Activated naive CD8-positive, alpha-beta T cell treated with anti-CD3 and anti-CD28 coated beads for 36 hours (primary cell): ENCODE results near the gene ECEL1. TPM values are rescaled to one million over a fixed set of nuclear protein-coding genes. Genes with fewer than 3 reads are reported as not detected.
"Not testable (repeated sequence)": the region's sequence is repeated elsewhere in the genome, so short reads cannot be mapped to it uniquely, and the experiment has no call there.

Experiments
- DNase-seq: peaks from one replicate; pipeline ENCODE4 v3.0.0; 2021
- H3K27ac Mint-ChIP-seq: one replicate; pipeline ENCODE4 v1.8.0; 2022; ENCODE audit warnings: mild to moderate bottlenecking, moderate library complexity, mixed read lengths
- H3K27me3 Mint-ChIP-seq: one replicate; pipeline ENCODE4 v1.8.0; 2022; ENCODE audit warnings: mild to moderate bottlenecking, mixed read lengths
- H3K36me3 Mint-ChIP-seq: one replicate; pipeline ENCODE4 v1.8.0; 2021; ENCODE audit warnings: mild to moderate bottlenecking, mixed read lengths
- H3K4me1 Mint-ChIP-seq: one replicate; pipeline ENCODE4 v1.8.0; 2021; ENCODE audit warnings: mixed read lengths
- H3K4me3 Mint-ChIP-seq: one replicate; pipeline ENCODE4 v1.8.0; 2022; ENCODE audit warnings: mild to moderate bottlenecking, moderate library complexity, mixed read lengths
- H3K9me3 Mint-ChIP-seq: one replicate; pipeline ENCODE4 v1.8.0; 2022; ENCODE audit warnings: mixed read lengths
- total RNA-seq, 2 experiments: library from RNA; stranded (reverse); gene quantifications; one replicate each; pipeline ENCODE4 v1.2.3, GENCODE V29; 2021

The ECEL1 gene
- total RNA-seq, 2 experiments from 2014 or later: 0.12 to 0.14 TPM

DNA sequence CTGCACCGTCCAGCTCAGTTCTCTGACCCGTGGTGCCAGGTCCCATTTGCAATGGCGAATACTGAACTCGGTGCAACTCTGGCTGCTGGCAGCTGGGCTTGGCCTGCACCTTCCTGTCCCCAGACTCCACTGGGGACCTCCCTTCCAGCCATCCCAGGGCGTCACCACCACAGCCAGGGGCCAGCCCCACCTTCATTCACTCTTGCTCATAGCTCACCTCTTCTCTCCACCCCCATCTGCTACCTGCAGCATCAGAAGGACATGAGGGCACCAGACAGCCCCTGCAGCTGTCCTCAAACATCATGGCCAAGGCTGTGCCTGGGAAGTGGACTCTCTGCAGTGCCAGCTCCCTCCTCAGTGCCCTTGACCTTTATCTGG, 47.9 kb downstream of the ECEL1 start:
- Mint-ChIP-seq H3K27ac (no peak overlapping the region), H3K9me3 (no peaks in the 10 kb centered on the region), H3K27me3 (no peaks in the 10 kb centered on the region), H3K36me3 (no peaks in the 10 kb centered on the region), H3K4me1 (no peaks in the 10 kb centered on the region), H3K4me3 (no peak overlapping the region)
- DNase-seq: no peak

- no peak overlapping the region for H3K27ac Mint-ChIP-seq
- H3K4me1 Mint-ChIP-seq: no peaks in the 10 kb centered on the region
- no peaks in the 10 kb centered on the region for H3K9me3 Mint-ChIP-seq
- H3K36me3 Mint-ChIP-seq: no peaks in the 10 kb centered on the region
- H3K27me3 Mint-ChIP-seq: no peaks in the 10 kb centered on the region
- no peak overlapping the region for H3K4me3 Mint-ChIP-seq
- no peak for DNase-seq
These were observed 48.5 kb downstream of the ECEL1 start for GRCh38 chr2:232438951-232439757.

DNA sequence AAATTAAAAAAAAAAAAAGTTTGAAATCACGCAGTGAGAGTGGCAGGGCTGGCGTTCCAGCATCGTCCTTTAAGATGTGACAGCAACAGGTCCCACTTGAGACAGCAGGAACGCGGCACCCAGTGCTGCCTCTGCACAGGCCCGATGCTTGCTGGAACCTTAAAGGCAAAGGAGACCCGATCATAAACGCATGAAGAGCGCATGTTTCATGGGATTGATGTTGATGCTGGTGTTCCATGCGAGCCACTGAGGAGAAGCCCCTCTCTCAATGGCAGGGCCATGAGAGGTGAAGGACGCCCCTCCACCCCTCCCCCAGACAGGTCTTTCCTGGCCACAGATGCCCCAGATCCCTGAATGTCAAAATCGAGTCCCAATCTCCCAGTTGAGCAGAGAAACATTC, 49.5 kb downstream of the ECEL1 start:
- Mint-ChIP-seq H3K36me3 (no peaks in the 10 kb centered on the region), H3K4me3 (no peak overlapping the region), H3K27ac (no peak overlapping the region), H3K27me3 (no peaks in the 10 kb centered on the region), H3K9me3 (no peaks in the 10 kb centered on the region), H3K4me1 (no peaks in the 10 kb centered on the region)
- no peak for DNase-seq

GRCh38 chr2:232437195-232437571, 50.5 kb downstream of the ECEL1 start:
- no peak overlapping the region for H3K4me3 Mint-ChIP-seq
- no peaks in the 10 kb centered on the region for H3K36me3 Mint-ChIP-seq
- H3K4me1 Mint-ChIP-seq: no peaks in the 10 kb centered on the region
- H3K27me3 Mint-ChIP-seq: no peaks in the 10 kb centered on the region
- no peak overlapping the region for H3K27ac Mint-ChIP-seq
- no peaks in the 10 kb centered on the region for H3K9me3 Mint-ChIP-seq
- no peak for DNase-seq

DNA sequence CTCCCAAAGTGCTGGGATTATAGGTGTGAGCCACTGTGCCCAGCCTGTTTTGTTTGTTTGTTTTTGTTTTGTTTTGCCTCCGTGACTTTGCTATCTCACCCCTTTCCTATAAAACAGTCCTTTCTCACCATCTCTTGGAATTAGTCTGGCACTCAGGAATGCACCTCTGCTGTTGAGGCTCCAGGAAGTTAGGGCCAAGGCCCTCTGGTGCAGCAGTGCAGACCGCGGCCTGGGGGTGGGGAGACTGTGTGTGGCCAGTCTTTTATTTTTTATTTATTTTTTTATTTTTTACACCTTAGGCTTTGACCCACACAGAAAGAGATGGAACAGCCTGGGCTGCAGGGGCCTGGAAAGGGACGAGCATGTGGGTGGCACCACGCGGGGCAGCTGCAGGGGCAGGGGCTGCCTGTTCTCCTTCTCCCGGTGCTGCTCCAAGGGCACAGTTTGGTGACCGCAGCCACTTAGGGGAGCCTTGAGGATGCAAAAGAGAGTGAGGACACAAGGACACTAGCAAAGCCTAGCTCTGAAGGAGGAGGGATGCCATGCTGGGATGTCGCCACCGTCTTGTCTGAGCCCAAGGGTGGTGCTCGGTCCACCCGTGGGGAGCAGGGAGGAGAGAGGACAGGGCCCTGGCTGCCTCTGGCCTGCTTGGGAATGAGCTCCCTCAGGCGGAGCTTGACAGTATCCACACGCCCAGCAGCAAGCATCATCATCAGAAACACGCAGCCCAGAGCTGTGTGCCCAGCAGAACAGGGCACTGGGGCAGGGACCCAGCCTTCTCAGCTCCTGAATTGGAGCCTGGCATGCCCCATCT, 51.0 kb downstream of the ECEL1 start:
- no peak overlapping the region for H3K4me3 Mint-ChIP-seq
- H3K9me3 Mint-ChIP-seq: no peaks in the 10 kb centered on the region
- H3K27ac Mint-ChIP-seq: no peak overlapping the region
- no peaks in the 10 kb centered on the region for H3K36me3 Mint-ChIP-seq
- DNase-seq: no peak
- no peaks in the 10 kb centered on the region for H3K4me1 Mint-ChIP-seq
- H3K27me3 Mint-ChIP-seq: no peaks in the 10 kb centered on the region

DNA sequence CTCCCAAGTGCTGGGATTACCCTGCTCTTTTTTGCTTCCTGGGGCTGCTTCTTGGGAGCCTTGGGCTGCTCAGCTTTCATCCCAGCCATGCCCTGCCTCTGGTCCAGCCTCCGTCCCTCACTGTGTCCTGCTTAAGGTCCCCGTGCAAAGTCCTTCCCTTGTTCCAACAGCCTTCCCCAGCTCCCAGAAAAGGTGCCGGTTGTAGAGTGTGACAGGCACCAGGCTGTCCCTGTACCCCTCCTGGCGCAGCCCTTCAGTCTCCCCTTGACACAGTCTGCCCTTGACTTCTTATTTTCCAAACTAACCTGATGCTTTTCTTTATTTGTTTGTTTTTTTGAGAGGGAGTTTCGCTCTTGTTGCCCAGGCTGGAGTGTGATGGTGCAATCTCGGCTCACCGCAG, 51.8 kb downstream of the ECEL1 start:
- Mint-ChIP-seq H3K4me1 (no peaks in the 10 kb centered on the region), H3K27ac (no peak overlapping the region), H3K9me3 (no peaks in the 10 kb centered on the region), H3K36me3 (no peaks in the 10 kb centered on the region), H3K4me3 (no peak overlapping the region), H3K27me3 (no peaks in the 10 kb centered on the region)
- DNase-seq: no peak

- Mint-ChIP-seq H3K36me3 (no peaks in the 10 kb centered on the region), H3K4me1 (no peaks in the 10 kb centered on the region), H3K9me3 (no peaks in the 10 kb centered on the region), H3K27me3 (no peaks in the 10 kb centered on the region), H3K27ac (no peak overlapping the region), H3K4me3 (no peak overlapping the region)
- no peak for DNase-seq
These were observed 52.3 kb downstream of the ECEL1 start for GRCh38 chr2:232435375-232435648.

DNA sequence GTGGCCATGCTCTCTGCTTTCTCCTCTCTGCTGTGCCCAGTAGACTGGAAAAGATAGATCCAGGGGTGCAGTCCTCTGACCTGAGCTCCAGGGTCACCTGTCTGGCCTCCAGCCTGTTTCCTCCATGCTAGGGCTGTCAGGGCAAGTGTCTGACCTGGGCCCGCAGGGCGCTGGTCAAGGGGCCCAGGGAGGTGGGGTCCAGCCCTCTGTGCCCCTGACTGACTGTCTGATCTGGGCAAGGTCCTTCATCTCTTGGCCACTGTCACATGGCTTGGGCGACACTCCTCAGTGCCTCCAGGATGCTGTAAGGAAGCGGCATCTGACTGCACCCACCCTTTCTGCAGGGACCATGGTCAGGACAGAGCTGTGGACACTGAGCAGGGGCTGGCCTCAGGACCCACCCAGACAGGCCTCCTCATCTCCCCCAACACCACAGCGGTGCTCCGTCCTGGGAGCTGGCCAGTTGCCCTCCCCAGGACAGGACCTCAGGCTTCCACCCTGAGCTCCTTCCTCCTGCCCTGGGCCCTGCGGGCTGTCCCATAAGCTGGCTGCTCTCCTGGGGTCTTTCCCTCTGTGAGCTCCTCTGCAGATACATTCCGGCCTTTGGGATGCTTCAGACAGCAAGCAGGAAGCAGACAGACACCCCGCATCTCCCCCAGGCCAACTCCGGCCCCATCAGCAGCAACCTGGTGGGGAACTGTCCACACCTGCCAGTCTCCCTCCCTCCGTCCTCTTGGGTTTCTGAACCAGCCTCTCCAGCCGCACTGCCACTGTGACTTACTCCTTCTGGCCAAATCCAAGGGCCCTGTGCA, 52.9 kb downstream of the ECEL1 start:
- Mint-ChIP-seq H3K36me3 (no peaks in the 10 kb centered on the region), H3K4me1 (no peaks in the 10 kb centered on the region), H3K27me3 (no peaks in the 10 kb centered on the region), H3K27ac (no peak overlapping the region), H3K4me3 (no peak overlapping the region), H3K9me3 (no peaks in the 10 kb centered on the region)
- no peak for DNase-seq

DNA sequence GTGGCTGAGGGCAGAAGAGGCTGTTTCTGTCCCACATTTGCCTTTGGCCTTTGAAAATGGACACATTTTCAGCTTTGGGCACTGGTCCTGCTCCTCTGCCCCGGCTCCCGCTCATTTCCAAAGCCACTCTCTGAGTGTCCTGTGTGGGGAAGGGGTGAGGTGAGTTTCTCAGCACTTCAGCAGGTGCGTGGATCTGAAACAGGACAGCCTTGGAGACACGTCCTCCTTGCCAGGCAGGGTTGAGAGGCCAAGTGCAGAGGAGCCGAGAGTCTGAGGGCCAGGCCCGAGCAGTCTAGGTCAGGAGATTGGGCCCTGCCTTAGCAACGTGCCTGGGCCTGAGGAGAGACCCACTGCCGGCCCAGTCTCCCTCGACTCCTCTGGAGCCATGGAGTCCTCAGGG, 53.5 kb downstream of the ECEL1 start:
- DNase-seq: no peak
- H3K36me3 Mint-ChIP-seq: no peaks in the 10 kb centered on the region
- no peak overlapping the region for H3K27ac Mint-ChIP-seq
- no peaks in the 10 kb centered on the region for H3K27me3 Mint-ChIP-seq
- no peaks in the 10 kb centered on the region for H3K9me3 Mint-ChIP-seq
- H3K4me1 Mint-ChIP-seq: no peaks in the 10 kb centered on the region
- H3K4me3 Mint-ChIP-seq: no peak overlapping the region

DNA sequence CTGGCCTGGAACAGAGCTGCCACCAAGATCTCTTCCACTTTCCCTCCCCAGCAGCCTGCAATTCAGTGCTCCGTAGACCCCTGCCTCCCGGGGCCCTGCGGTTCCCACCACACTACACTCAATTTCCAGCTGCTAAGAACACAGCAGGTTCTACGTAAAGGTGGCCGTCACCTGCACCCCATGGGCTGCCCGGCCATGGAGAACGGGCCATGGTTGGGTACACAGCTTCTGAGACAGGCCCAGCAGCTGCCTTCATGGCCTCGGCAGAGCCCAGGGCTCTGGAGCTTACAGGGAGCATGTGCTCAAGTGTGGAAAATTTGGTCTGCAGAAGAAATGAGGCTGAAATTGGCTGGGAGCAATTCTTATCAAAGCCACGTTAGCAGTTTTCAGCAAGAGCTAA, 54.0 kb downstream of the ECEL1 start:
- not testable (repeated sequence) for H3K9me3 Mint-ChIP-seq, H3K27me3 Mint-ChIP-seq, H3K27ac Mint-ChIP-seq, H3K4me3 Mint-ChIP-seq, H3K4me1 Mint-ChIP-seq, DNase-seq, H3K36me3 Mint-ChIP-seq

- Mint-ChIP-seq H3K4me1 (no peaks in the 10 kb centered on the region), H3K4me3 (no peak overlapping the region), H3K27me3 (no peaks in the 10 kb centered on the region), H3K27ac (no peak overlapping the region), H3K36me3 (no peaks in the 10 kb centered on the region), H3K9me3 (no peaks in the 10 kb centered on the region)
- no peak for DNase-seq
These were observed 54.9 kb downstream of the ECEL1 start for GRCh38 chr2:232432598-232433184.

DNA sequence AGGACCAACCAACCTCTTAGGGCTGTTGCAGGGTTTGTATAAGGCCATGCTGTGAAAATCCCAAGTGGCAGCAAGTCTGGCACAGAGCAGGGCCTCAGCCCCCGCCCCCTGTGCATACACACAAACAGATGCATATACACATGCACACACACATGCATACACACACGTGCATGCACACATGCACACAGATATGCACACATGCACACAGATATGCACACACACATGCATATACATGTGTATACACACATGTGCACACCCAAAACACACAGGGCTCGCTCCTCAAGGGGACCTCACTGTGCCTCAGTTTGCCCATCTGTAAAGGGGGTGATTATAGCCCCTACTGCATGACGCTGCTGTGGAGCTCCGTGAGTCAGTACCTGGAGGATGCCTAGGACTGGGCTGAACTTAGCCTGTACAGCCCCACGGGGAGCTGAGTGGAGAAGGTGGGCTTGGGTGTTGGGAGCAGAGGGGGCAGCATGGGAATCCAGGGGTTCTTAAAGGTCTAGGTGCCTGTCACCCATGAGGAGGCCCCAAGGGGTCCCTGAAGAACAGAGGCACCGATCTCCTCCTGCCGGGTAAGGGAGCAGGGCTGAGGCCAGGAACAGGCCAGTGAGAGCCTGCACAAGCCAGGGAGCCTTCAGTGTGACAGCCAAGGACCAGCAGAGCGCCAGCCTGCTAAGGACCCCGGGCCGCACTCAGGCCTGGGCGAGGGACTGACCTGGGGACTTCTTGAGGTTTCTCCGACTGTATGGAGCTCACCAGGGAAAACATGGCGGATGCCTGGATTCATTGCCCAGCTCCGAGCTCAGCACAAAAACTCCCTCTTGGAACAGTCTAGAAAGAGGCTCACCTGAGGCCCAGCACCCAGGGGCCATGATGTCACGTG, 55.7 kb downstream of the ECEL1 start:
- Mint-ChIP-seq H3K9me3 (no peaks in the 10 kb centered on the region), H3K36me3 (no peaks in the 10 kb centered on the region), H3K27ac (no peak overlapping the region), H3K4me1 (no peaks in the 10 kb centered on the region), H3K4me3 (no peak overlapping the region), H3K27me3 (no peaks in the 10 kb centered on the region)
- DNase-seq: no peak
